HepG2 (cell line): ENCODE results near the gene RSL1D1. TPM values are rescaled to one million over a fixed set of nuclear protein-coding genes. Genes with fewer than 3 reads are reported as not detected.

Source experiments
- AGO2 ChIP-seq: fragments of 200-400 bp; formaldehyde crosslinking; optimal IDR thresholded peaks from 2 replicates; pipeline ENCODE3; 2017; ENCODE audit warnings: mild to moderate bottlenecking, low read depth, low read length, moderate library complexity
- ATF2 ChIP-seq: sonication (generic); formaldehyde crosslinking; IDR thresholded peaks from 2 replicates; pipeline ENCODE4 v1.4.0; 2020; ENCODE audit warnings: missing genetic modification reagents
- BCL6 ChIP-seq: IDR thresholded peaks from 2 replicates; pipeline ENCODE4 v1.6.1; 2016; ENCODE audit warnings: missing genetic modification reagents, missing compliant biosample characterization
- CCDC6 ChIP-seq: sonication (generic); formaldehyde crosslinking; IDR thresholded peaks from 2 replicates; pipeline ENCODE4 v1.8.1; 2022; ENCODE audit warnings: mild to moderate bottlenecking, missing genetic modification reagents, moderate library complexity
- CHD4 ChIP-seq: fragments of 200-600 bp; sonication (generic); IDR thresholded peaks from 2 replicates; pipeline ENCODE4 v1.7.0; 2017; ENCODE audit warnings: mild to moderate bottlenecking, low read length, borderline replicate concordance
- GABPA ChIP-seq, 2 experiments: IDR thresholded peaks; 2 replicates each; pipeline ENCODE4 v1.6.1; 2011 to 2016; ENCODE audit warnings: low read depth in 2 of 2, low read length in 1 of 2, missing biosample characterization in 1 of 2, missing genetic modification characterization in 1 of 2
- HDAC2 ChIP-seq: sonication (generic); formaldehyde crosslinking; IDR thresholded peaks from 2 replicates; pipeline ENCODE4 v1.4.0; 2020; ENCODE audit warnings: missing genetic modification reagents
- HMG20A ChIP-seq: IDR thresholded peaks from 2 replicates; pipeline ENCODE4 v1.6.1; 2016; ENCODE audit warnings: borderline replicate concordance
- JUND ChIP-seq: sonication (generic); formaldehyde crosslinking; IDR thresholded peaks from 2 replicates; pipeline ENCODE4 v1.8.0; 2022; ENCODE audit warnings: mild to moderate bottlenecking, missing genetic modification reagents
- MTF2 ChIP-seq: sonication (generic); formaldehyde crosslinking; IDR thresholded peaks from 2 replicates; pipeline ENCODE4 v1.5.0; 2020; ENCODE audit warnings: missing genetic modification reagents, borderline replicate concordance
- NAIF1 ChIP-seq: sonication (generic); formaldehyde crosslinking; IDR thresholded peaks from 2 replicates; pipeline ENCODE4 v1.5.0; 2020; ENCODE audit warnings: mild to moderate bottlenecking, missing genetic modification reagents, borderline replicate concordance
- NFAT5 ChIP-seq: sonication (generic); formaldehyde crosslinking; IDR thresholded peaks from 2 replicates; pipeline ENCODE4 v1.4.0; 2020; ENCODE audit warnings: missing genetic modification reagents
- RARA ChIP-seq: IDR thresholded peaks from 2 replicates; pipeline ENCODE4 v1.6.1; 2016; ENCODE audit warnings: missing genetic modification reagents, missing compliant biosample characterization
- TAF15 ChIP-seq: fragments of 200-400 bp; formaldehyde crosslinking; IDR thresholded peaks from one replicate; pipeline ENCODE4 v1.6.1; 2018; ENCODE audit warnings: mild to moderate bottlenecking, low read depth, low read length; ENCODE audit not compliant: poor library complexity, severe bottlenecking
- THAP11 ChIP-seq: IDR thresholded peaks from 2 replicates; pipeline ENCODE4 v1.6.1; 2016; ENCODE audit warnings: missing biosample characterization, missing genetic modification reagents
- TMF1 ChIP-seq: sonication (generic); formaldehyde crosslinking; IDR thresholded peaks from 2 replicates; pipeline ENCODE4 v1.8.1; 2022; ENCODE audit warnings: low read depth, missing genetic modification reagents
- ZNF326 ChIP-seq: sonication (generic); formaldehyde crosslinking; IDR thresholded peaks from 2 replicates; pipeline ENCODE4 v1.4.0; 2020; ENCODE audit warnings: missing genetic modification reagents, borderline replicate concordance
- ZNF749 ChIP-seq: sonication (generic); formaldehyde crosslinking; IDR thresholded peaks from 2 replicates; pipeline ENCODE4 v1.8.0; 2022; ENCODE audit warnings: mild to moderate bottlenecking, missing genetic modification reagents, moderate library complexity, borderline replicate concordance
- ZNF841 ChIP-seq: sonication (generic); formaldehyde crosslinking; IDR thresholded peaks from 2 replicates; pipeline ENCODE4 v1.8.1; 2023; ENCODE audit warnings: missing genetic modification reagents, borderline replicate concordance
- polyA plus RNA-seq, 8 experiments: library from polyadenylated mRNA; depleted of rRNA in 3 of 8; stranded (reverse) in 7 of 8; unstranded in 1 of 8; fragments of >200 nt; fragmentation: Illumina TruSeq in 4 of 8; extraction: Trizol in 4 of 8; gene quantifications; 2 replicates each; pipeline versions ENCODE4 v1.2.1 to v1.2.3, GENCODE V29; 2011 to 2016; ENCODE audit warnings: low read depth in 4 of 8, missing spikeins in 1 of 8, mixed read lengths in 1 of 8; ENCODE audit not compliant: insufficient read depth in 1 of 8
- total RNA-seq, 5 experiments: library from RNA; depleted of rRNA; stranded (reverse); fragments of >200 nt; fragmentation: Illumina TruSeq; extraction: Trizol; gene quantifications; 2 replicates each; pipeline ENCODE4 v1.2.3, GENCODE V29; 2016; ENCODE audit warnings: low read depth in 1 of 5
- TF ChIP-seq, protein P1 (sequence below): IDR thresholded peaks from 2 replicates; pipeline ENCODE4 v1.6.1; 2016; ENCODE audit warnings: missing genetic modification reagents, missing compliant biosample characterization

The RSL1D1 gene
- total and polyA plus RNA-seq, 2 of the 13 experiments (the other 11 are each of a cell fraction or from before 2014, with no cell fraction given): 187 to 343 TPM

GRCh38 chr16:11869353-11870228, 18.2 kb upstream of the RSL1D1 start (continued):
- no peak for TF ChIP-seq NFAT5 (CRISPR knock-in tag)
- peak; percentile 93 for TF ChIP-seq HDAC2
- no peak for TF ChIP-seq ZNF749 (CRISPR knock-in tag)
- TF ChIP-seq NAIF1 (CRISPR knock-in tag): 0 out of 2 replicates have a peak, but pooled peaks have one; percentile 28
- TF ChIP-seq MTF2 (CRISPR knock-in tag): no peak
- TF ChIP-seq ZNF841 (CRISPR knock-in tag): 0 out of 2 replicates have a peak, but pooled peaks have one; percentile 34
- peak; percentile 82; the same call in 1 of the 2 replicates for TF ChIP-seq HMG20A
- TF ChIP-seq CHD4: peak; percentile 78; the same call in 1 of the 2 replicates
- TF ChIP-seq CCDC6: peak; percentile 56; the same call in 1 of the 2 replicates
- TF ChIP-seq BCL6 (CRISPR knock-in tag): peak; percentile 70
- TF ChIP-seq THAP11: peak; percentile 59; the same call in 1 of the 2 replicates
- TF ChIP-seq TMF1 (CRISPR knock-in tag): no peak
- peak; percentile 55 for TF ChIP-seq AGO2
- TF ChIP-seq, protein P1, sequence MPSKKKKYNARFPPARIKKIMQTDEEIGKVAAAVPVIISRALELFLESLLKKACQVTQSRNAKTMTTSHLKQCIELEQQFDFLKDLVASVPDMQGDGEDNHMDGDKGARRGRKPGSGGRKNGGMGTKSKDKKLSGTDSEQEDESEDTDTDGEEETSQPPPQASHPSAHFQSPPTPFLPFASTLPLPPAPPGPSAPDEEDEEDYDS (CRISPR knock-in tag): peak; percentile 53; the same call in 1 of the 2 replicates
- no peak for TF ChIP-seq JUND (CRISPR knock-in tag)
- peak; percentile 69 for TF ChIP-seq RARA
- TF ChIP-seq ZNF326 (CRISPR knock-in tag): no peak
- TF ChIP-seq TAF15: no peak
- TF ChIP-seq GABPA (IDR thresholded peaks at IDR 0.05; ENCODE audit: low read depth, low read length): no peak
- TF ChIP-seq GABPA (CRISPR knock-in tag; IDR thresholded peaks at IDR 0.05; ENCODE audit: low read depth): peak; percentile 54; the same call in 1 of the 2 replicates
- TF ChIP-seq ATF2: peak; percentile 95
